Measurements from ENCODE around the gene CNOT3. TPM values are rescaled to one million over a fixed set of nuclear protein-coding genes. Genes with fewer than 3 reads are reported as not detected.
A peak's percentile ranks its signal among the peaks of the same experiment; 100 is the strongest.

Gene CNOT3
- total RNA-seq, 4 donors from 2014 or later: 5.1 to 14.0 (median 10.2) TPM

DNA sequence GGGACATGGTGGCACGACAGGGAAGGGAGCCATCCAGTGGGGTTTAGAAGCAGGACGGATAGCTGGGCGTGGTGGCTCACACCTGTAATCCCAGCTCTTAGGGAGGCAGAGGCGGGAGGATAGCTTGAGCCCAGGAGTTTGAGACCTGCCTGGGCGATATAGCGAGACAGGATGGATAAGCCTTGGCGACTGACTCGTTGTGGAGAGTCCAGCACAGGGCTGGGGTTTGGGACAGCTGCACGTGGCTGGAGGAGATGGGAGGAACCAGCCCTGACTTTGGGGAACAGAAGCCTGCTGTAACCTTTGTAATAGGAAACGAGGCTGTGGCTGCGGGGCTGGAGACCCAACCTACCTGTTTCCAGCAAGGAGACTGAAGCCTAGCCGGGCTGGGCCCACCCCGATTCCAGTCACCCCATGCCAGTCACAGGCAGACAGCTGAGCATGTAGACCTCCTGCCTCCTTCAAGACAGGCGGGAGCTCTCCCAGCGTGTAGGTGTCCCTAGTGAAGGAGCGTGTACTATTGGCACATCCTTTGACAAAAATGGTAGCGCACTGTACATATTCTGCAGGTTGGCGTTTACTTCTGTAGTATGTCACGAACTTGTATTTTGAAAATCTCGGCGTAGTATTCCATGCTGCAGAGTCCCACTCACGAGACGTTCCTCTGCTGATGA, 13.9 kb downstream of the CNOT3 start:
- DNase-seq (no peak), ATAC-seq (no peak)
- no peaks in the 10 kb centered on the region for H3K4me1 ChIP-seq
- intact Hi-C loops (cut with DNase I; ENCODE audit: low total_unique reads) (no loop called here), in situ Hi-C loops (cut with MboI; ENCODE audit: low sequenced_read_pairs in 4 of 4) (no loop called here)
- H3K9me3 ChIP-seq: no peaks in the 10 kb centered on the region
- TF ChIP-seq, protein P1, sequence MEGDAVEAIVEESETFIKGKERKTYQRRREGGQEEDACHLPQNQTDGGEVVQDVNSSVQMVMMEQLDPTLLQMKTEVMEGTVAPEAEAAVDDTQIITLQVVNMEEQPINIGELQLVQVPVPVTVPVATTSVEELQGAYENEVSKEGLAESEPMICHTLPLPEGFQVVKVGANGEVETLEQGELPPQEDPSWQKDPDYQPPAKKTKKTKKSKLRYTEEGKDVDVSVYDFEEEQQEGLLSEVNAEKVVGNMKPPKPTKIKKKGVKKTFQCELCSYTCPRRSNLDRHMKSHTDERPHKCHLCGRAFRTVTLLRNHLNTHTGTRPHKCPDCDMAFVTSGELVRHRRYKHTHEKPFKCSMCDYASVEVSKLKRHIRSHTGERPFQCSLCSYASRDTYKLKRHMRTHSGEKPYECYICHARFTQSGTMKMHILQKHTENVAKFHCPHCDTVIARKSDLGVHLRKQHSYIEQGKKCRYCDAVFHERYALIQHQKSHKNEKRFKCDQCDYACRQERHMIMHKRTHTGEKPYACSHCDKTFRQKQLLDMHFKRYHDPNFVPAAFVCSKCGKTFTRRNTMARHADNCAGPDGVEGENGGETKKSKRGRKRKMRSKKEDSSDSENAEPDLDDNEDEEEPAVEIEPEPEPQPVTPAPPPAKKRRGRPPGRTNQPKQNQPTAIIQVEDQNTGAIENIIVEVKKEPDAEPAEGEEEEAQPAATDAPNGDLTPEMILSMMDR (IDR thresholded peaks at IDR 0.05 in 4 of 5, conservative IDR thresholded peaks at IDR 0.05 in 1 of 5): no peak
- no peak for TF ChIP-seq POLR2A (IDR thresholded peaks at IDR 0.05)
- no peak overlapping the region for H3K4me3 ChIP-seq
- H3K27me3 ChIP-seq: no peaks in the 10 kb centered on the region
- H3K36me3 ChIP-seq: peaks cover 0 to 100% of the 10 kb centered on the region in 2 donors
- H3K27ac ChIP-seq: no peak overlapping the region

DNA sequence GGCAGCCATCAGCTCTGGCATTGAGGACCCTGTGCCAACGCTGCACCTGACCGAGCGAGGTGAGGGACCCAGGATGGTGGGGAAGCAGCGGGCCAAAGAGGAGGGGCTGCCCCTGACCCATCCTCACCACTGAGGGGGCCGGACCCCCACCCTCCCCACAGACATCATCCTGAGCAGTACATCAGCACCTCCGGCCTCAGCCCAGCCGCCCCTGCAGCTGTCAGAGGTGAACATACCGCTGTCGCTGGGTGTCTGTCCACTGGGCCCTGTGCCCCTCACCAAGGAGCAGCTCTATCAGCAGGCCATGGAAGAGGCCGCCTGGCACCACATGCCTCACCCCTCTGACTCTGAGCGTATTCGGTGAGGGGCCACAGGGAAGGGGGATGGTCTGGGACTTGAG, 14.7 kb downstream of the CNOT3 start:
- intact Hi-C loops (cut with DNase I; ENCODE audit: low total_unique reads): no loop called here
- in situ Hi-C loops (cut with MboI; ENCODE audit: low sequenced_read_pairs in 4 of 4): no loop called here
- Histone ChIP-seq H3K9me3 (no peaks in the 10 kb centered on the region), H3K36me3 (peaks cover 0 to 99% of the 10 kb centered on the region in 2 donors), H3K27me3 (no peaks in the 10 kb centered on the region), H3K4me1 (no peaks in the 10 kb centered on the region), H3K4me3 (no peak overlapping the region), H3K27ac (no peak overlapping the region)
- ATAC-seq: no peak
- no peak for DNase-seq
- TF ChIP-seq POLR2A (IDR thresholded peaks at IDR 0.05): no peak

DNA sequence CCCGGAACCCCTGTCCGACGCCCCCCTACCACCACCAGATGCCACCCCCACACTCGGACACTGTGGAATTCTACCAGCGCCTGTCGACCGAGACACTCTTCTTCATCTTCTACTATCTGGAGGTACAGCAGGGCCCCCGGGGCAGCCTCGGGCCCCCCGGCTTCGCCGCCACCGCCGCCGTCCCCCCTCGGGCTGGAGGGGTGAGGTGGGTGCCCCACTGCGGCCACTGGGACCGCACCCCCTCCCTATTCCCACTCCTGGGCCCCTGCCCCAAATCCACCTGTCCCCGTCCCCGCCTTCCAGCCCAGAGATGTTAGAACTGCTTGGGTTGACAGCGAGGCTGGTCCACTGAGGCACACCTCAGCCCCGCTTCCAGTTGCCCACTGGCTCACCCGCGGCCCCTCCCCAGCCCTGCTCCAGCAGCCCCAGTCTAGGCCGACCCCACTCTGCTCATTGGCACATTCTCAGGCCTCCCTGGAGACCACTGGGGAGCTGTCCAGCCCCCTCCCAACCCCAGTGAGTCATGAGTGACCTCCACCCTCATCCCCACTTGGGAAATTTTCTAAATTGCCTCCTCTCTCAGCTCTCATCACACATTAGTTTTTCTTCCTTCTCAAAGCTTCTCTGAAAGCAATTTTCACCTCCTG, 15.4 kb downstream of the CNOT3 start:
- Histone ChIP-seq H3K9me3 (no peaks in the 10 kb centered on the region), H3K36me3 (peaks cover 0 to 99% of the 10 kb centered on the region in 2 donors), H3K4me3 (no peak overlapping the region), H3K27me3 (no peaks in the 10 kb centered on the region), H3K4me1 (peaks cover 0 to 1% of the 10 kb centered on the region in 2 donors), H3K27ac (peak overlapping the region in 1 of 4 donors; percentile 18)
- TF ChIP-seq POLR2A (IDR thresholded peaks at IDR 0.05): no peak
- TF ChIP-seq, protein P1 (IDR thresholded peaks at IDR 0.05 in 4 of 5, conservative IDR thresholded peaks at IDR 0.05 in 1 of 5): no peak
- no peak for ATAC-seq
- in situ Hi-C loops (cut with MboI; ENCODE audit: low sequenced_read_pairs in 4 of 4) (no loop called here), intact Hi-C loops (cut with DNase I; ENCODE audit: low total_unique reads) (no loop called here)
- no peak for DNase-seq

DNA sequence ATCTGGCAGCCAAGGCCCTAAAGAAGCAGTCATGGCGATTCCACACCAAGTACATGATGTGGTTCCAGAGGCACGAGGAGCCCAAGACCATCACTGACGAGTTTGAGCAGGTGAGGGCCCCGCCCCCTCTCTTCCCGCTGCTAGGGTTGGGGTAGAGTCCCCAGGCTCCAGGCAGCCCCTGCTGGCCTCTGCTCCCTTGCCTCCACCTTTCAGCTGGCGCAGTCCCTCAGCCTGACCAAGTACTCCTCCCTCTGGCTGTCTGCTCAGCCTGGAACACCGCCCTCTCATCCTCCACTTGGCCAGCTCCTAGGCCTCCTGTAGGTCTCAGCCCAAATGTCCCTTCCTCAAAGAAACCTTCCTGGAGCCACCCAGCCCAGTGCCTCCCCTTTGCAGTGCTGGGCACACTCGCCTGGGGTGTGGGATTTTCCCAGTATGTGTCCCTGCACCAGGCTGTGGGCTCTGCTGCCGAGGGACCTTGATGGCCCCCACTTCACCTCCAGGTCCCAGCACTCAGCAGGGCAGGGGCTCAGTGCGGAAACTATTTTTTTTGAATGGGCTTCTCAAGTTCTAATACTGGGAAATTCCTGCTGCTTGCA, 16.3 kb downstream of the CNOT3 start:
- H3K27me3 ChIP-seq: no peaks in the 10 kb centered on the region
- TF ChIP-seq, protein P1 (IDR thresholded peaks at IDR 0.05 in 4 of 5, conservative IDR thresholded peaks at IDR 0.05 in 1 of 5): no peak
- TF ChIP-seq POLR2A (IDR thresholded peaks at IDR 0.05): no peak
- H3K4me3 ChIP-seq: no peak overlapping the region
- ATAC-seq (no peak), DNase-seq (no peak)
- intact Hi-C loops (cut with DNase I; ENCODE audit: low total_unique reads) (no loop called here), in situ Hi-C loops (cut with MboI; ENCODE audit: low sequenced_read_pairs in 4 of 4) (no loop called here)
- peak overlapping the region in 1 of 4 donors; percentile 18 for H3K27ac ChIP-seq
- H3K9me3 ChIP-seq: no peaks in the 10 kb centered on the region
- H3K36me3 ChIP-seq: peaks cover 0 to 93% of the 10 kb centered on the region in 2 donors
- peaks cover 7 to 9% of the 10 kb centered on the region in 2 donors for H3K4me1 ChIP-seq
